GM12874 (cell line): ENCODE measurements around the gene NAXE.

Experiments used
- CTCF ChIP-seq: IDR thresholded peaks from 2 replicates; pipeline ENCODE4 v1.5.1; 2011; ENCODE audit warnings: low read depth, mild to moderate bottlenecking, control low read depth, low read length, moderate library complexity; ENCODE audit not compliant: insufficient read depth

The NAXE gene

GRCh38 chr1:156596426-156596825, 4.8 kb downstream of the NAXE start:
- no peak for TF ChIP-seq CTCF

GRCh38 chr1:156598125-156598524, 6.5 kb downstream of the NAXE start:
- TF ChIP-seq CTCF: no peak

GRCh38 chr1:156598731-156599432, 7.3 kb downstream of the NAXE start:
- no peak for TF ChIP-seq CTCF

GRCh38 chr1:156599811-156600210, 8.2 kb downstream of the NAXE start:
- peak; percentile 20; the same call in 1 of the 2 replicates for TF ChIP-seq CTCF

- no peak for TF ChIP-seq CTCF
These were observed 9.2 kb downstream of the NAXE start for GRCh38 chr1:156600733-156601121.

GRCh38 chr1:156601122-156601830, 9.7 kb downstream of the NAXE start, which contains the start of gene GPATCH4:
Gene GPATCH4, minus strand, starts transcription at chr1:156601479.
- no peak for TF ChIP-seq CTCF

GRCh38 chr1:156601892-156602291, 10.3 kb downstream of the NAXE start:
- no peak for TF ChIP-seq CTCF
